ENCODE measurements around the gene ZNF490. TPM values are rescaled to one million over a fixed set of nuclear protein-coding genes. Genes with fewer than 3 reads are reported as not detected.
"Not testable (repeated sequence)": the region's sequence is repeated elsewhere in the genome, so short reads cannot be mapped to it uniquely, and the experiment has no call there.

ZNF490 gene
- total and polyA plus RNA-seq, 10 of the 15 experiments (the other 5 are each of a cell fraction or from before 2014, with no cell fraction given): 0.57 to 8.4 (median 3.2) TPM

DNA sequence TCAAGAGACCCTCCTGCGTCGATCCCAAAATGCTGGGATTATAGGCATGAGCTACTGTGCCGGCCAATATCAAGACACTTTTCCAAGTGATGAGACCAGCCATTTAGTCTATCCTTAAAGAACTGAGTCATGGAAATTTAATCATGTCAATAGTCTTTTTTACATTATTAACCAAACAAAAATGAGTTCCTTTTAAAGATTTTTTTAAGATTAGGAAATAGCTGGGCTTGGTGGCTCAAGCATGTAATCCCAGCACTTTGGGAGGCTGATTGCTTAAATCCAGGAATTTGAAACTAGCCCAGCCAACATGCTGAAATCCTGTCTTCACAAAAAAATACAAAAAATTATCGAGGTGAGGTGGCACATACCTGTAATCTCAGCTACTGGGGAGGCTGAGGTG lies 42.7 kb downstream of the ZNF490 start:
- Histone ChIP-seq H4K20me1 (ENCODE audit: control insufficient read depth, insufficient read depth) (no peaks in the 10 kb centered on the region), H3K36me3 (ENCODE audit: control insufficient read depth in 2 of 2, insufficient read depth in 2 of 2, low read length in 1 of 2) (no peaks in the 10 kb centered on the region), H3K4me3 (no peak overlapping the region), H3K27me3 (replicated peaks in 1 of 2; ENCODE audit: control insufficient read depth in 2 of 2, insufficient read depth in 2 of 2, low read length in 1 of 2) (no peaks in the 10 kb centered on the region), H2AFZ (ENCODE audit: control insufficient read depth, low read depth, low read length) (no peak overlapping the region), H3K9me3 (replicated peaks; ENCODE audit: control insufficient read depth, insufficient read depth, low read length) (no peaks in the 10 kb centered on the region), H3K9ac (ENCODE audit: control insufficient read depth, insufficient read depth, low read length) (no peak overlapping the region), H3K27ac (ENCODE audit: control insufficient read depth, insufficient read depth) (no peak overlapping the region), H3K4me1 (ENCODE audit: control insufficient read depth, insufficient read depth, low read length) (no peaks in the 10 kb centered on the region), H3K4me2 (ENCODE audit: control insufficient read depth, insufficient read depth) (no peak overlapping the region), H3K79me2 (ENCODE audit: control insufficient read depth, insufficient read depth, low read length) (no peaks in the 10 kb centered on the region)
- ChIA-PET POLR2A (no interaction called here), RAD21 (ENCODE audit: unreplicated experiment) (interaction anchor here (0.8 to 1.2 kb wide), 2 partner anchors 36 to 129 kb away, joined by 3 read pairs; partner anchors contain the start of gene FBXW9), SMC1A (ENCODE audit: uncharacterized antibody, unreplicated experiment) (no interaction called here), CTCF (interaction anchor here (1.0 to 1.7 kb wide), 3 partner anchors 72 to 105 kb away, joined by 4 to 8 read pairs (median 4); no protein-coding TSS in a partner anchor)
- intact Hi-C loops (cut with micrococcal nuclease; ENCODE audit: unreplicated experiment): no loop called here
- WGBS (ENCODE audit: insufficient coverage, insufficient replicate concordance, low lambda C conversion rate, missing lambda C conversion rate): 70% methylated on average over 4 of the region's 4 CpGs
- ATAC-seq (no peak), FAIRE-seq (no peak), DNase-seq (ENCODE audit: low read depth, low spot score) (no peak)
- no peak for TF ChIP-seq RCOR1 (conservative IDR thresholded peaks at IDR 0.05; ENCODE audit: low read depth, low read length)
- TF ChIP-seq NFIC (IDR thresholded peaks at IDR 0.05; ENCODE audit: low read depth, low read length): no peak
- TF ChIP-seq SREBF1 (IDR thresholded peaks at IDR 0.05; ENCODE audit: low read length): no peak
- TF ChIP-seq BCL11A (IDR thresholded peaks at IDR 0.05; ENCODE audit: low read depth, low read length): no peak
- no TSS peak for BruUV-seq (replicated peaks)
- in situ Hi-C loops (cut with MboI): no loop called here

- H3K4me3 ChIP-seq; H3K9ac ChIP-seq (ENCODE audit: control insufficient read depth, insufficient read depth, low read length); H3K9me3 ChIP-seq (replicated peaks; ENCODE audit: control insufficient read depth, insufficient read depth, low read length); H3K79me2 ChIP-seq (ENCODE audit: control insufficient read depth, insufficient read depth, low read length); ATAC-seq; in situ Hi-C loops (cut with MboI); SMC1A ChIA-PET (ENCODE audit: uncharacterized antibody, unreplicated experiment); H3K4me2 ChIP-seq (ENCODE audit: control insufficient read depth, insufficient read depth); BruUV-seq (replicated peaks); FAIRE-seq; CTCF ChIA-PET; DNase-seq (ENCODE audit: low read depth, low spot score); intact Hi-C loops (cut with micrococcal nuclease; ENCODE audit: unreplicated experiment); H3K36me3 ChIP-seq (ENCODE audit: control insufficient read depth in 2 of 2, insufficient read depth in 2 of 2, low read length in 1 of 2); H2AFZ ChIP-seq (ENCODE audit: control insufficient read depth, low read depth, low read length); H3K27me3 ChIP-seq (replicated peaks in 1 of 2; ENCODE audit: control insufficient read depth in 2 of 2, insufficient read depth in 2 of 2, low read length in 1 of 2); H3K4me1 ChIP-seq (ENCODE audit: control insufficient read depth, insufficient read depth, low read length); H4K20me1 ChIP-seq (ENCODE audit: control insufficient read depth, insufficient read depth); H3K27ac ChIP-seq (ENCODE audit: control insufficient read depth, insufficient read depth): not testable (repeated sequence)
- WGBS (ENCODE audit: insufficient coverage, insufficient replicate concordance, low lambda C conversion rate, missing lambda C conversion rate): 78% methylated on average over 5 of the region's 5 CpGs
- ChIA-PET RAD21 (ENCODE audit: unreplicated experiment) (interaction anchor here (0.6 kb wide), 1 partner anchor 103 kb away, joined by 3 read pairs; no protein-coding TSS in a partner anchor), POLR2A (interaction anchor here (0.6 kb wide), 1 partner anchor 178 kb away, joined by 3 read pairs; no protein-coding TSS in a partner anchor)
Measured at GRCh38 chr19:12566380-12566779, 44.2 kb downstream of the ZNF490 start.

Measured in GM12878 (cell line).